T-helper 1 cell (primary cell): Measurements from ENCODE around the gene HCRT.
A peak's percentile ranks its signal among the peaks of the same experiment; 100 is the strongest.
"Not testable (repeated sequence)": the region's sequence is repeated elsewhere in the genome, so short reads cannot be mapped to it uniquely, and the experiment has no call there.

Experiments
- DNase-seq, 5 donors: peaks; one replicate each; pipeline ENCODE4 v3.0.0-alpha.2; 2012 to 2020

Gene HCRT

DNA sequence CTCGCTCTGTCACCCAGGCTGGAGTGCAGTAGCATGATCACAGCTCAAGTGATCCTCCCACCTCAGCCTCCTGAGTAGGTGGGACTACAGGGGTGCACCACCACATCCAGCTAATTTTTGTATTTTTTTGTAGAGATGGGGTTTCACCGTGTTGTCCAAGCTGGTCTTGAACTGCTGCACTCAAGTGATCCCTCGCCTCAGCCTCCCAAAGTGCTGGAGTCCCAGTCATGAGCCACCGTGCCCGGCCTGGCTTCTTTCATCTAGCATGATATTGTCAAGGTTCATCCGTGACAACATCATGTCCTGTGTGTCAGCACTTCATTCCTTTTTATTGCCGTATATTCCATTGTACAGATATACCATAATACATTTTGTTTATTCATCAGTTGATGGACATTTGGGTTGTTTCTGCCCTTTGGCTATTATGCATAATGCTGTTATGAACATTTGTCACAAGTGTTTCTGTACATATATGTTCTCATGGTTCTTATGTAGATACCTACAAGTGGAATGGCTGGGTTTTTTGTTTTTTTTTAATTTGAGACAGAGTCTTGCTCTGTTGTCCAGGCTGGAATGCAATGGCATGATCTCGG is 12.4 kb upstream of the HCRT start:
- no peak for DNase-seq

GRCh38 chr17:42193969-42194899 is 9.0 kb upstream of the HCRT start, which contains the start of gene GHDC:
GHDC (minus strand) TSS chr17:42194494; CDS start chr17:42193581, 913 bp downstream.
- DNase-seq, result peak; percentile 53 to 85 (median 69)

GRCh38 chr17:42193216-42193968 is 8.1 kb upstream of the HCRT start:
- DNase-seq, result no peak

DNA sequence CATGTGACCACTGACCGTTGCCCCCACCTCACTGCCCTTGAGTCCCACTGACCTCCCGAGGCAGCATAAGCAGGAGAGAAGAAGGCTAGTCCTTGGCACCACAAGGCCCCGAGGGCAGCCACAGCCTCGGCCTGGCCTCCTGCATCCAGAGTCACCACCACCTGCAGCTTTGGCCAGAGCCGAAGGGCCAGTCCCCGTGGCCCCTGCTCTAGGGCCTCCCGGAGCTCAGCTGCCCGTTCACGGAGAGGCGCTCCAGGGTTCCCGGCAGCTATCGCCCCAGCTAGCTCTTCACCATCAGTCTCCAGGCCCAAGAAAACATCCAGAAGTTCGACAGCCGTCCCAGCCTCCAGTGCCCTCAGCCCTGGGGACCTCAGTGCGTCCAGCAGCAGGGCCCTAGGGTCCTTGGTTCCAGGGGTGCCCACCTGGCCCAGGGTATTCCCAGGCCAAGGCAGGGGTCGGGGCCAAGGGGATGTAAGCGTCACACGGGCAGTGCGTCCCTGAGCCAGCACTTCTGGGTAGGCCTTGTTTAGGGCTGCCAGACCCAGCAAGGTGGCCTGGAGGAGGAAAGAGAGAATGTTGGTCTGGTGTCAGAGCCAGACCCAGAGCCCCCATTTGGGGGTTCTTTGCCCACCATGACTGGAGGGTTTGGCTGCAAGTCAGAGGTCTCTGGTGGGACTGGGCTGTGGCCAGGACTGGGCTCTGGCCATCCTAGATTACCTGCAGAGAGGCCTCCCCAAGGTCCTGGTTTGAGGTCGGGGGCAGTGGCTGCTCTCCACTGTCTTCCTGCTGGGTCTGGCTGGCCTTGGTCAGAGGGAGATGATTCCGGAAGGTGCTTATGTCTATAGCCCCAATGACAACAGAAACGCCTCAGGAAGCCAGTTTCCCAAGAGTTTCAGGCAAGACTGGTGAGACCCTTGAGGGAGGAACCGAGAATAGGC is 7.2 kb upstream of the HCRT start:
- no peak for DNase-seq

- no peak for DNase-seq
These were observed 6.0 kb upstream of the HCRT start for GRCh38 chr17:42191275-42191608.

DNA sequence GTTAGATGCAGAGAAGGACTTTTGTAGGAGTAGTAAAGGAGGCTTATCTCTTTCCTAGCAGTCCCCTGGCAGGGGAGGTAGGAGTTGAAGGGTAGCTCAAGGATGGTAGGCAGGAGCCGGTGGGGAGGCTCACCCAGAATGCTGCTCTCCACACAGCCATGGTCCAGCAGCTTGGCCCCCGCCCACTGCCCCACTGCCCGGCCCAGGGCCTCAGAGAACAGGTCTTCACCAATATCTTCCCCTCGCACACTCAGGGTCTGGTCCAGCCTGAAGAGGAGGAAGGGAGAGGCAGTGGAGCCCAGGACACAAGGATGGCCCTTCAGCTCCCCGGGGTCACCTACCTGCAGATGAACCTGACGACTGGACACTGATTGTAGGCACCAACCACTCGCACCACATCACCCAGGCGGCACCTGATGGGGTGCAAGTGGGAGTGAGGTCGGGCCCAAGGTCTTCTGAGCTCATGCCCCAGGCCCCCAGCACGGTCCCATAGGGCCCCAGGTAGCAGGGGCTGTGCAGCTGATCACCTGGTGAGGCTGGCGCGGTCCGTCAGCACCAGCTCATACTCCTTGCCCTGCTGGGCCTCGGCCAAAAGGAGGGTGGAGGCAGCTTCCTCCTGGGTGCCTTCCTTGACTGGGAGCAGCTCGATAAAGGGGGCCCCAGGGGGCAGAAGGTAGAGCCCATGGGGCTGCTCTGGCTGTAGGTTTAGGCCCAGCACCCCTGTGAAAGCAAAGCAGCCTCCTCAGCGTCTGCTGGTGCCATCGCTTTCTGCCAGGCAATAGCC is 5.4 kb upstream of the HCRT start:
- DNase-seq, result no peak

GRCh38 chr17:42189651-42189965 is 4.4 kb upstream of the HCRT start:
- DNase-seq, result no peak

- DNase-seq, result no peak
These were observed 3.7 kb upstream of the HCRT start for GRCh38 chr17:42188749-42189650.

- DNase-seq, result no peak
These were observed 2.6 kb upstream of the HCRT start for GRCh38 chr17:42187833-42188232.

GRCh38 chr17:42186191-42186590 is 939 bp upstream of the HCRT start:
- not testable (repeated sequence) for DNase-seq

DNA sequence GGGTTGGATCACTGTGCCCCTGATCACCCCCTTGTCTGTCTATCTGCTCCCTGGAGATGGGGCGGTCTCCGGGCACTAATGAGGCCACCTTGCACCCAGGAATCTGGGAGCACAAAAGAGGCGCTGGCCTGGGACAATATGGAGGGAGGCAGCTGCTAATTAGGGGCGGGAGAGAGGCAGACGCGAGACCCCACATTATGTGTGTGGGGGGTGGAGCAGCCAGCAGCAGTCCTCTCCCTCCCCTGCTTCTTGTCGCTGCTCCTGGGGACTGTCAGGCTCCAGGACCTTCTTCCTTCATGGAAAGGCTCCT is 324 bp upstream of the HCRT start:
- DNase-seq, result no peak

GRCh38 chr17:42183741-42184711 is 1.2 kb downstream of the HCRT start:
- DNase-seq, result peak; percentile 56 to 84 (median 65)

DNA sequence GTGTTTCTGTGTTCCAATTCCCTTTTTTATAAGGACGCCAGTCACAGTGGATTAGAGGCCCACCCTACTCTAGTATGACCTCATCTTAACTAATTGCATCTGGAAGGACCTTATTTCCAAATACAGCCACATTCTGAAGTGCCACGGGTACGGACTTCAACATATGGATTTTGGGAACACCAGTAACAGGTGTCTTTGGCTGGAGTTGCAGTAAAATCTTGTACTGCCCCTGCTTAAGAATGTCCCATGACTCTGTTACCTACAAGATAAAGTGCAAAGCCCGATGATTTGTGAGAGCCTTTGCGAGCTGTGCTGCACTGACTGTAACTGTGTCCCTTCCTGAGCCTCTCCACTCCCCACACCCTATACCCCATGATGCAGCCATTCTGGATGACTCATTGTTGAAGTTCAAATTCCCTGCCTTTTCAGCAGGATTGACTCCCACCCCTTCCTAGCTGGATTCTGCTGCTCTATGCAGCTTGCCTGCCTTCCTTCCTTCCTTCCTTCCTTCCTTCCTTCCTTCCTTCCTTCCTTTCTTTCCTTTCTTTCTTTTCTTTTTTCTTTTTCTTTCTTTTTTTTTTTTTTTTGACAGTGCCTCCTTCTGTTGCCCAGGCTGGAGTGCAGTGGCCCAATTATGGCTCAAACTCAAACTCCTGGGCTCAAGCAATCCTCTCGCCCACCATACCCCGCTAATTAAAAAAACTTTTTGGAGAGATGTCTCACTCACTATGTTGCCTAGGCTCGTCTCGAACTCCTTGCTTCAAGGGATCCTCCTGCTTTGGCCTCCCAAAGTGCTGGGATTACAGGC is 2.1 kb downstream of the HCRT start:
- no peak for DNase-seq

DNA sequence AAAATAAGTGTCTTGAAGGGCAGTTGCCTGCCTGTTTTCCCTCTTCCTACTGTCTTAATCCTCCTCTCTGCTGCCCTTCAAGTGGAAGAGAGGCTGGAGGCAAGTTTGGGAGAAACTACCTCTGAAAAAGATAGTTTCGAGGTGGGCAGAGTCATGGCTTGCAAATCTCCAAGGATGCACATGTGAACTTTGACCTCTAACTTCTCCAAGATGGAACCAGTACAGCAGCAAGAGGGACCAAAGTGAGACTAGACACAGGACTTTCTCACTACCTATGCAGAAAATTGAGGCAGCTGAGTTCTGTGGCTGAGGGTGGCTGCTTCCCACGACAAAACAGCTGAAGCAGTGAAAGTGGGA is 3.4 kb downstream of the HCRT start:
- no peak for DNase-seq

- peak; percentile 76 to 87 (median 83) for DNase-seq
These were observed 4.1 kb downstream of the HCRT start, which contains the start of gene KCNH4 for GRCh38 chr17:42180922-42181850. KCNH4 (minus strand) TSS chr17:42181142; CDS start chr17:42180945, 197 bp downstream.

GRCh38 chr17:42180411-42180921 is 4.8 kb downstream of the HCRT start:
- no peak for DNase-seq

DNA sequence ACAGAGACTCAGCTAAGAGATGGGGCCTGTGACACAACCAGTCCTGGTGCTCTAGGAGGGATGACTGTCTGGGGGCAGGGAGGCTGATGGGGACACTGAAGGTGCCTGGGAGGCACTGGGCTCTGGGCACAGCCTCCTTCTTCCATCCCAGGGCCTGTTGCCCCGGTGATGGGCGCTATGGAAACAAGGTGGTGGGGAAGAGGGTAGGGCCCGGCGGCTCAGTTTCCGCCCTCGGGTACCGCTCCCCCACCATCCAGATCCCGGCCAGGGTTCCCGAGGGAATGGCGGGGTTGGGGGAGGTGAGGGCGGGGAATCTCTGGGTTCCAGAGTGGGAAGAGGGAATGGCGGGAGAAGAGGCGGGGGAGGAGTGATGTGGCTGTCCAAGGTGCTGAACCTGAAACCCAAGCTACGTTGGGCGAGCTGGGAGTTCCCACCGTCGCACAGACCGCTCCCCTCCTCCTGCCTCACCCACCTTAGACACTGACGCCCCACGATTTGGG is 5.3 kb downstream of the HCRT start:
- DNase-seq, result peak in 1 of 5 donors; percentile 21
